Activated T-helper 17 cell treated with anti-CD3 and anti-CD28 coated beads, Interleukin-2, amount 50 U/mL, for 72 hours (primary cell): ENCODE data around the gene MCM10. TPM values are rescaled to one million over a fixed set of nuclear protein-coding genes. Genes with fewer than 3 reads are reported as not detected.

Experiments used
- ATAC-seq: fragments of 150-1000 bp; cut with Tn5 transposase; replicated peaks from 2 replicates; pipeline ENCODE4 v1.10.0; 2021; ENCODE audit warnings: mild to moderate bottlenecking, moderate library complexity
- H3K27ac Mint-ChIP-seq: one replicate; pipeline ENCODE4 v1.8.0; 2022; ENCODE audit warnings: mixed read lengths
- H3K27me3 Mint-ChIP-seq: one replicate; pipeline ENCODE4 v1.8.0; 2022; ENCODE audit warnings: mixed read lengths
- H3K36me3 Mint-ChIP-seq: one replicate; pipeline ENCODE4 v1.8.0; 2022; ENCODE audit warnings: low read depth, mild to moderate bottlenecking, mixed read lengths
- H3K4me1 Mint-ChIP-seq: one replicate; pipeline ENCODE4 v1.8.0; 2022; ENCODE audit warnings: mixed read lengths
- H3K4me3 Mint-ChIP-seq: one replicate; pipeline ENCODE4 v1.8.0; 2022; ENCODE audit warnings: mild to moderate bottlenecking, mixed read lengths
- H3K9me3 Mint-ChIP-seq: one replicate; pipeline ENCODE4 v1.8.0; 2022; ENCODE audit warnings: mixed read lengths
- total RNA-seq, 2 donors: library from RNA; stranded (reverse); gene quantifications; one replicate each; pipeline ENCODE4 v1.2.3, GENCODE V29; 2022

The MCM10 gene
- total RNA-seq = 10 to 100 TPM; 36.4 to 71.0 TPM

DNA sequence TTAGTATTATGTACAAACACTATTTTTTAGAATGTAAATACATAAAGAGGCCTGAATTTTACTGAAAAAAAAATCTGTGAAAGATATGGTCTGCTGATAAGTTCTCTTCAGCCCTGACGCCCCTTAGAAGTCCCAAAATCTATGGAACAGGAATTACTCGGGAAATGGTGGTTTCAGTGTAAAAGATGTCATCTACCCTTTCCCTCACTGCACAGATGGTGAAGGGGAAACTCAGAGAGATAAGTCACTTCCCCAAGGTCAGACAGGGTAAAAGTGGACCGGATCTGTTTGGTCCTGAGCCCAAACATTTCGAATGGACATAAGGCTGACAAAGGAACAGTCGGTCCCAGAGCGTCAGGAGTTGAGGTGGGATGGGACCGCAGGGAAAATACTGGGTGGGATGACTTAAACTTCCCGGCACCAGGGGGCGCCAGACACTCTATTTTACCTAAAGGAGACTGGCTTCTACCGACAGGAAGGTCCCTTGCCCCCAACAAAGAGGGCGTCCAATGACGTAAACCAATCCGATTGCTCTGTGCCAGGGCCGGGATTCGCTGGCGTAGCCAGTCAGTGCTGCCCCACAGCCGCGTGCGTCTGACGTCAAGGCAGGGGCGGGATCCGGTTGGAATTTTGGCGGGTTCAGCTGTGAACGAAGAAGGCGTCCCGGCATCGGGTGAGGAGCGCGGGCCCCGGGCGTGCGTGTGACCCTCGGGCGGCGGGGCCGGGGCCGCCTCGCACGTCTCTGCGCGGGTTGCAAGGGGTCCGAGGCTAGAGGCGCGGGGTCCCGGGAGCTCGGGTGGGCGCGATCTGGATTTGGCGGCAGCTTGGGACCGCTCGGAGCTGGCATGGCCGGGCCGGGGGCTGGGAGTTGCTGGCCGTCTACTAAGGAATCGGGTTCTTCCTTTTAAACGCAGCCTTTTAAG is at the start of gene MCM10:
Gene MCM10, plus strand, starts transcription at position 625 of the 923 bp plus-strand sequence. CDS start 2,645 bp downstream, outside the sequence.
- peaks cover 25% of the 10 kb centered on the region for H3K36me3 Mint-ChIP-seq
- peaks cover 17% of the 10 kb centered on the region for H3K4me1 Mint-ChIP-seq
- H3K27ac Mint-ChIP-seq = peak within 1 kb of the TSS; percentile 86
- no peaks in the 10 kb centered on the region for H3K9me3 Mint-ChIP-seq
- H3K4me3 Mint-ChIP-seq = peak within 1 kb of the TSS; percentile 88
- H3K27me3 Mint-ChIP-seq = no peaks in the 10 kb centered on the region
- peak; percentile 100 for ATAC-seq

DNA sequence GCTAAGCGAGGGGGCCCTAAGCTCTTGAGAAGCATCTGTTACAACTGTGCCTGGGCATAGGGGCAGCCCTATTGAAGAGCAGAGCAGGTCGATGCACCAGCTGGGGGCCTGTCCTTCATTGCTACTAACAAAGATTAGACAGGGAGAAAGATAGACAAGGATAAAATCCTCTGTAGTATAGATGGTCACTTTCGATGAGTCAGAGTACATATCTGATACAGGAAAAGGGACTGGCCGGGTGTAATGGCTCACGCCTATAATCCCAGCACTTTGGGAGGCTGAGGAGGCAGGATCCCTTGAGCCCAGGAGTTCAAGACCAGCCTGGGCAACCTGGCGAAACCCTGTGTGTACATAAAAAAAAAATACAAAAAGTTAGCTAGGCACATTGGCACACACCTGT is 47.8 kb upstream of the MCM10 start:
- H3K36me3 Mint-ChIP-seq = peaks cover 93% of the 10 kb centered on the region
- ATAC-seq = no peak
- H3K4me1 Mint-ChIP-seq = peaks cover 25% of the 10 kb centered on the region
- H3K27ac Mint-ChIP-seq = no peak overlapping the region
- H3K27me3 Mint-ChIP-seq = no peaks in the 10 kb centered on the region
- H3K4me3 Mint-ChIP-seq = no peak overlapping the region
- no peaks in the 10 kb centered on the region for H3K9me3 Mint-ChIP-seq

DNA sequence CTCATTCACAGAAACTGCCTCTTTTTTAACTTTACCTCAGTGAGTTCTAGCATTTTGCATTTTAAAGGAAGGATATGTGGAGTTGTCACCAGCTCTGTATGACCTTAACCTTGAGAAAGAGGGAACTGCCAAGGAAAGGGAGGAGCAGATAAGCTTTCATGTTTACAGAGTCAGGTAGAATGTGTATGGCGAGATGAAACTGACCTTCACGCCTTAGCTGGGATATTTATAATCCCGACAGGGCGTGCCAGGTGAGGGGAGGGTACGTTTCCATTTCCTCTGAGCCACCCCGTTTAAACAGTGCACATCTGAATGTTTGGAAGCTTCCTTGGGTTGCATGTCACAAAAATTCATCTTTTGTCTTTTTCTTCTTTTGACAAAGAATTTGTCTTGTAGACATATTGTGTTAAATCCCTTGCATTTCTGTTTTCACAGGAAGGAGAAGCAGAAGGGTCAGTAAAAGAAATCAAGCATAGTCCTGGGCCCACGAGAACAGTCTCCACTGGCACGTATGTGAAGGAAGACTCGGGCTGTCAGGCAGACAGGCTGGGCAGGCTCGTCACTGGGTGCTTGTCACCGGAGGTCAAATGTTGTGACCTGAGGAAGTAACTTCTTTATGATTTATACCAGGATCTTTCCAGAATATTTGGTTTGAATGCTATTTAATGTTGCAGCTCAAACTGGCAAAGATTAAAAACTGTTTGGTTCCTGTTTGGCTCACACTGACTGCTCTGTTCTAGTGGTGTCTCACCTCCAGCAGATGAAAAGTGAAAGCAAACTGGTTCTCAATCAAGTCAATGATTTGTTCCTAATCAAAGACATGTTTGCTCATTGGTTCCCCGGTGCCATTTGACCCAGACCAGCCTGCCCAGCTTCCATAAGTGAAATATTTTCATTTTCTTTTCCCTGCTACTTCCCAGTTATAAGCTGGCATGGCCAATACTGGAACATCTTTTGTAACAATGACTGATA is 45.2 kb upstream of the MCM10 start:
- Mint-ChIP-seq H3K4me1 (peaks cover 13% of the 10 kb centered on the region), H3K27ac (peak overlapping the region; percentile 76), H3K9me3 (no peaks in the 10 kb centered on the region), H3K27me3 (no peaks in the 10 kb centered on the region), H3K4me3 (peak overlapping the region; percentile 77), H3K36me3 (peaks cover 93% of the 10 kb centered on the region)
- ATAC-seq = peak; percentile 74

DNA sequence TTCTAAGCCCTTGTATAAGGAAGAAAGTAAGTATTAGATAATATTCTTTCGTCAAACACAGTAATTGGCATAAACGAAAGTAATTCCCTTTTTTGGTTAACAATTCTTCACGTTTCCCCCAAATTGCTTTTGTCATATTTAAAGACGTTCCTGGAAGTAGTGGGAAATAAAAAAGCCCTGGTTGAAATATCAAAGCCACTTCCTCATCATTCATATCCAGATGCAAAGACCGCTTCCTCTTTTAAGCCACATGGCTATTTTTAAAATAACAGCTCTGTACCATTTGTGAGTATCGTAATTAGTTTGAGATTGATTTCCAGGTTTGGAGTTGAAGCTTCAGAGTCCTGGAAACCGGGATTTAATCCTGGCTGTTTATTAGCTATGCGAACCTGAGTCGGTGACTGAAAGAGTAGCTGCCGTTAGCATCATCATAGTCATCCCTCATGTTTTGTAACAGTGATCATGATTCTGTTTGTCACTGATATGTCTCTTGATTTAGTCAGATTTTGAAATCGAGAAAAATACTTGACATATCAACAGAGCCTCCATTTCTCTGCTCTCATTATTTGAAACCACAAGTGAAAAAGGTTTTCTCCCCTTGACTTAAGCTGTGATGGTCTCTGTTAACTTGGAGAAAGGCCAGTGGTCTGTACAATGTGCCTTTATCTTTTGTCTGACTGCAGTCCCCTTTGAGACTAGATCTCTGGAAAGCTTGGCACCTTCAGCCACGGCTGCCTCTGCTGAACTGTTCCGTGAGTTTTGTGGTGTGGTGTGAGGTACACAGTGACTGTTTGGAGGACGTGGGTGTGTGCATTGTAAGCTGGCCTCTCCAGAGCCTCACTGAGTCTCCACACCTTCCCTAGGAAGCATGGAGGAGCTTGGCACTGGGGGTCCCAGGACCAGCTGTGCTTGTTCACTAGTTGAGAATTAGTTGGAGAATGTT is 43.2 kb upstream of the MCM10 start:
- ATAC-seq = peak; percentile 62
- Mint-ChIP-seq H3K4me3 (no peak overlapping the region), H3K36me3 (peaks cover 93% of the 10 kb centered on the region), H3K27ac (peak overlapping the region; percentile 28), H3K27me3 (no peaks in the 10 kb centered on the region), H3K9me3 (no peaks in the 10 kb centered on the region), H3K4me1 (peaks cover 13% of the 10 kb centered on the region)

DNA sequence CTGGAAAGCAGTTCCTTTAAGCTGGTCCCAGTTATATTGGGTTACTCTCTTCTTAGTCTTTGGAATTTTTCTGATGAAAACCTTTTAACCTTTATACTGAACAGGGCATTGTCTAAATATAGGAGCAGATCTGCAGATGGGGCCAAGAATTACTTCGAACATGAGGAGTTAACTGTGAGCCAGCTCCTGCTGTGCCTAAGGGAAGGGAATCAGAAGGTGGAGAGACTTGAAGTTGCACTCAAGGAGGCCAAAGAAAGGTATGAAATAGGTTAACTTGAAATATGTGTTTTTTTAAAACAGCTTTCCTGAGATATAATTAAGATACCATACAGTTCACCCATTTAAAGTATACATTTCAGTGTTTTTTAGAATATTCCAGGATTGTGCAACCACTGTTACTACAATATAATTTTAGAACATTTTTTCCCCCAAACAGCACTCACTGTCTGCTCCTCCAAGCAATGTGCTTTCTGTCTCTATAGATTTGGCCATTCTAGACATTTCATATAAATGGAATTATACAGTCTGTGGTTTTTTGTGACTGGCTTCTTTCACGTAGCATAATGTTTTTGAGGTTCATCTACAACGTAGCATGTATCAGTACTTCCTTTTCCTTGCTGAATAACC is 42.5 kb upstream of the MCM10 start:
- peaks cover 93% of the 10 kb centered on the region for H3K36me3 Mint-ChIP-seq
- no peak overlapping the region for H3K4me3 Mint-ChIP-seq
- H3K27me3 Mint-ChIP-seq = no peaks in the 10 kb centered on the region
- ATAC-seq = no peak
- H3K9me3 Mint-ChIP-seq = no peaks in the 10 kb centered on the region
- peak overlapping the region; percentile 28 for H3K27ac Mint-ChIP-seq
- peaks cover 13% of the 10 kb centered on the region for H3K4me1 Mint-ChIP-seq

DNA sequence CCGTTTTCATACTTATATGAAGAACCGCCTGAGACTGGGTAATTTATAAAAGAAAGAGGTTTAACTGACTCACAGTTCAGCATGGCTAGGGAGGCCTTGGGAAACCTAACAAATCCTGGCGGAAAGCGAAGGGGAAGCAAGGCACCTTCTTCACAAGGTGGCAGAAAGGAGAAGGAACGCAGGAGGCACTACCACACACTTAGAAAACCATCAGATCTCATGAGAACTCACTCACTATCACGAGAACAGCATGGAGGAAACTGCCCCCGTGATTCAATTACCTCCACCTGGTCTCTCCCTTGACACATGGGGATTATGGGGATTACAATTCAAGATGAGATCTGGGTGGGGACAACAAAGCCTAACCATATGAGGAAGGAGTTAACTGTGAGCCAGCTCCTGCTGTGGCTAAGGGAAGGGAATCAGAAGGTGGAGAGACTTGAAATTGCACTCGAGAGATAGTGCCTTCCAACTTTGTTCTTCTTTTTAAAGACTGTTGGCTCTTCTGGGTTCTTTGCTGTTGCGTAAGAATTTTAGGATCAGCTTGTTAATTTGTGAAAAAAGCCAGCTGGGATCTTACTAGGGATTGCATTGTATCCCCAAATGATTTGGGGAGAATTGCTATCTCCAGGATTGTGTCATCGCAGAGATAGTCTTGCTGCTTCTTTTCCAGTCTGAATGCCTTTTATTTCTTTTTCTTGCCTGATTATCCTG is 40.4 kb upstream of the MCM10 start:
- H3K27ac Mint-ChIP-seq = peak overlapping the region; percentile 3
- H3K36me3 Mint-ChIP-seq = peaks cover 100% of the 10 kb centered on the region
- no peaks in the 10 kb centered on the region for H3K9me3 Mint-ChIP-seq
- H3K4me3 Mint-ChIP-seq = no peak overlapping the region
- peaks cover 14% of the 10 kb centered on the region for H3K4me1 Mint-ChIP-seq
- H3K27me3 Mint-ChIP-seq = no peaks in the 10 kb centered on the region
- ATAC-seq = no peak

DNA sequence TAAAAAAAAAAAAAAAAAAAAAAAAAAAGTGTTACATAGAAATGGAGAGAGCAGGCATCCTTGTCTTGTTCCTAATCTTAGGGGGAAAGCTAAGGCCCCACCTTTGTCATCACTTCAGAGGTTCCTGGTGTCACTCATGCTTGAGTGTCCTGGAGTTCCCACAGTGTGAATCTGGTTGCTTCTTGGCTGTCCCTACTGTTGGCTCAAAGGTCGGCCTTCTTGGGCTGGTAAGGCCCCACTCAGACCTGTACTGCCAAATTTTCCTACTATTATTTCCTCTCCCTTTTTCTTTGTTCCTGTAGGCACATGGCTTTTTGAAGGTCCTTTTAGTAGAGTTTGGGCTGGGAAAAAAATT is 39.9 kb upstream of the MCM10 start:
- ATAC-seq = no peak
- Mint-ChIP-seq H3K4me1 (peaks cover 9% of the 10 kb centered on the region), H3K27ac (no peak overlapping the region), H3K9me3 (no peaks in the 10 kb centered on the region), H3K4me3 (no peak overlapping the region), H3K27me3 (no peaks in the 10 kb centered on the region), H3K36me3 (peaks cover 100% of the 10 kb centered on the region)

DNA sequence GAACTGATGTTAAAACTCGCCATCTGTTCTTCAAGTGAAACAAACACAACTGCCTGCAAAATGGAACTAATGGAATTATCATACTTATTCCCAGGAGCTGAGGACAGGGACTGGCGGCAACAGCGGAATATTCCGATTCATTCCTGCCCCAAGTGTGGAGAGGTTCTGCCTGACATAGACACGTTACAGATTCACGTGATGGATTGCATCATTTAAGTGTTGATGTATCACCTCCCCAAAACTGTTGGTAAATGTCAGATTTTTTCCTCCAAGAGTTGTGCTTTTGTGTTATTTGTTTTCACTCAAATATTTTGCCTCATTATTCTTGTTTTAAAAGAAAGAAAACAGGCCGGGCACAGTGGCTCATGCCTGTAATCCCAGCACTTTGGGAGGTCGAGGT is 24.7 kb upstream of the MCM10 start:
- H3K27me3 Mint-ChIP-seq = no peaks in the 10 kb centered on the region
- ATAC-seq = no peak
- no peak overlapping the region for H3K4me3 Mint-ChIP-seq
- H3K9me3 Mint-ChIP-seq = no peaks in the 10 kb centered on the region
- no peak overlapping the region for H3K27ac Mint-ChIP-seq
- peaks cover 99% of the 10 kb centered on the region for H3K36me3 Mint-ChIP-seq
- no peaks in the 10 kb centered on the region for H3K4me1 Mint-ChIP-seq

DNA sequence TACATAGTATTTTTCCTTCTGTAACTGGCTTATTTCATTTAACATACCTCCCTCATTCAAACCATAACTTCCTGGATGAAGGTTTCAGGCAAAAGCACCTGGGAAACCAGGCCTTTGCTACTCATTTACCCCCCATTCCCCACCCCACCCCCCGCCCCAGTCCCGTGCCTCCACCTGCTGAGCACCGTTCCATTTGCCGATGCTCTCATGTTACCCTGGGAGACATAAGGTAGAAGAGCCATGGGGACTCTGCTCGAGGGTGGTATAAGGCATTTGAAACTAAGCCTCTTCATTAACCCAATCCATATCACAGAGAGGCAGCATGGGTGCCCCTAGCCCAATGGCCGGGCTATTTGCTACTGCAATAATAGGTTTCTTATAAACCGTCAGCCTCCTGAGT is 22.2 kb upstream of the MCM10 start:
- Mint-ChIP-seq H3K4me1 (no peaks in the 10 kb centered on the region), H3K27ac (no peak overlapping the region), H3K4me3 (no peak overlapping the region), H3K27me3 (no peaks in the 10 kb centered on the region), H3K36me3 (peaks cover 93% of the 10 kb centered on the region), H3K9me3 (peaks cover under 1% of the 10 kb centered on the region)
- no peak for ATAC-seq

DNA sequence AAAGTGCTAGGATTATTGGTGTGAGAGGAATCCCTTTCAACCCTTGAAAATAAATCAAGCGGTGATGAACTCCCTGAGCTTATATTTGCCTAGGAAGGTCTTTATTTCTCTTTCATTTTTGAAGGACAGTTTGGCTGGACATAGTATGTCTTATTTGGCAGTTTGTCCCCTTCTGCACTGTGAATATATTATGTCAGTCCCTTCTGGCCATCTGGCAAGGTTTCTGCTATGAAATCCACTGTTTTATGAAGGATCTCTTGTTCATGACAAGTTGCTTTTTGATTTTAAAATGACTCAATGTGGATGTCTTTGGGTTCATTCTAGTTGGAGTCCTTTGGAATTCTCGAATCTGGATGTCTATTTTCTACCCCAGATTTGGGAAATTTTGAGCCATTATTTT is 21.7 kb upstream of the MCM10 start:
- ATAC-seq = no peak
- Mint-ChIP-seq H3K27ac (no peak overlapping the region), H3K4me1 (no peaks in the 10 kb centered on the region), H3K36me3 (peaks cover 90% of the 10 kb centered on the region), H3K4me3 (no peak overlapping the region), H3K27me3 (no peaks in the 10 kb centered on the region), H3K9me3 (peaks cover 5% of the 10 kb centered on the region)

DNA sequence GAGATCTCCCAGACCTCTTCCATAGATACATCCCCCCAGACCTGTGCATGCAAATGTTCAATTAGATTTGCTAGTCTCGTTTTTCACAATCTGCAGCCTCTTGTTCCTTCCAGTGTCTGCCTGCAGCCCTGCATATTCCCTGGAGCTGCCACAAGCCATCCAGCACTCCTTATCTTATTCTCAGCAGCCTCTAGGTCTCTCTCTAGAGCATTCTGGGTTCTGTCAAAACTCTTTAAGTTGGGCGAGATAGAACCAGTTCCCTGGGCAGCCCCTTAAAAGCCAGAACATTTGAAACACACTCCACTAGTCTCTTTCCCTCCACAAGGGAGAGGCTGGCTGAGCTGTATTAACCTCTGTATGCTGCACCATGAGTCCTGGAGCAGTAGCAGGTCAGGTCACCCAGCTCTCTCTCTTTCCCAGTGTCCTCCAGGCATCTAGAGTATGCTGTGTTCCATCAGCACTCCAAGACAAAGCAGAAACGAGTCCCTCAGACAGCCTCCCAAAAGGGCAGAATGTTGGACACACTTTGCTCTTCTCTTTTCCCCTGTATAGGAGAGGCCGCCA is 20.6 kb upstream of the MCM10 start:
- no peak overlapping the region for H3K27ac Mint-ChIP-seq
- H3K9me3 Mint-ChIP-seq = peaks cover 12% of the 10 kb centered on the region
- no peak overlapping the region for H3K4me3 Mint-ChIP-seq
- ATAC-seq = no peak
- no peaks in the 10 kb centered on the region for H3K27me3 Mint-ChIP-seq
- no peaks in the 10 kb centered on the region for H3K4me1 Mint-ChIP-seq
- peaks cover 80% of the 10 kb centered on the region for H3K36me3 Mint-ChIP-seq

DNA sequence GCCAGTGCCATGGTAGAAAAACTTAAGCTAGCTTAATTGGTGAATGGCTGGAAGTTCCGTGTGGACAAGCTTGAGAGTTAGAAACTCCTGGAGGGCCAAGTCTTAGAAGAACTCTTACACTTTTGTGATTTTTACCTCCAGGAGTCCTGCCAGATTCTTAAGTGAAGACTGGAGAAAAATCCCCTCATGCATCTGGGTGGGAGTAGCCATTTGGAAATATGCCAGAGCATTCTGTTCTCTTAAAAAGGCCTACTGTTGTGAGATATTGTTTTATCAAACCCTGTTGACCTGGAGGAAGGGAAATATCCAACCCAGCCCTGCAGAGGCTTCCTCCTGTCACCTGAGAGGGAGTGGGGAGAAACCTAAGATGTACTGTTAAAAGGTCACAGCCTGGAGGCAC is 17.6 kb upstream of the MCM10 start:
- Mint-ChIP-seq H3K27me3 (no peaks in the 10 kb centered on the region), H3K4me1 (no peaks in the 10 kb centered on the region), H3K9me3 (peaks cover 15% of the 10 kb centered on the region), H3K4me3 (no peak overlapping the region), H3K36me3 (peaks cover 49% of the 10 kb centered on the region), H3K27ac (no peak overlapping the region)
- no peak for ATAC-seq

DNA sequence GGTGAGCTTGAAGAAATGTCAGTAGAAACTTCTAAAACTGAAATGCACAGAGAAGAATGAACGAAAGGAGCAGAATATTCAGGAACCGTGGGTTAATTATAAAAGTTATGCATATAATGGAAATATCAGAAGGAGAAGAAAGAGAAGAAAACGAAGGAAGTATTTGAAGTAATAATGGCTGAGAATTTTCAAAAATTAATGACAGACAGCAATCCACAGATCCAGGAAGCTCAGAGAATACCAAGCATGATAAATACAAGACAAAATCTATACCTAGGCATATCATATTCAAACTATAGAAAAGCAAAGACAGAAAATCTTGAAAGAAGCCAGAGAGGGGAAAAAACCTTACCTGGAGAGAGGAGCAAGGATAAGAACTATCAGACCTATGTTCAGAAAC is 16.5 kb upstream of the MCM10 start:
- Mint-ChIP-seq H3K27me3 (no peaks in the 10 kb centered on the region), H3K9me3 (peaks cover 15% of the 10 kb centered on the region), H3K27ac (no peak overlapping the region), H3K4me3 (no peak overlapping the region), H3K4me1 (no peaks in the 10 kb centered on the region), H3K36me3 (peaks cover 40% of the 10 kb centered on the region)
- ATAC-seq = no peak
